NCI-H1417 (cell line): ENCODE measurements around the gene MST1R.

Source experiments
- DNase-seq, 3 experiments: peaks; one replicate each; lab custom pipeline; 2025; lab: John Stamatoyannopoulos, UW

The MST1R gene

GRCh38 chr3:49839193-49839809 lies 64.4 kb downstream of the MST1R start:
- DNase-seq: peak; percentile 14 to 67 (median 34)
